Left lung (tissue), 10 donors: ENCODE results near the gene ECD. TPM values are rescaled to one million over a fixed set of nuclear protein-coding genes. Genes with fewer than 3 reads are reported as not detected.

Experiments
- ATAC-seq: fragments of 200-7000 bp; cut with Tn5 transposase; one replicate; pipeline ENCODE4 v1.9.1; 2020; ENCODE audit warnings: moderate library complexity
- DNase-seq, 4 donors: peaks; one replicate each; pipeline ENCODE4 v3.0.0-alpha.2; 2013 to 2020
- H3K27ac ChIP-seq, 2 donors: fragments of 200-600 bp; sonication (generic) in 1 of 2; one replicate each; pipeline versions ENCODE4 v1.5.0 to v1.8.0; 2020 to 2021
- H3K27me3 ChIP-seq, 2 donors: fragments of 200-600 bp; sonication (generic) in 1 of 2; one replicate each; pipeline versions ENCODE4 v1.5.0 to v1.8.0; 2020 to 2021
- H3K36me3 ChIP-seq, 2 donors: fragments of 200-600 bp; sonication (generic) in 1 of 2; one replicate each; pipeline versions ENCODE4 v1.5.0 to v1.8.0; 2020 to 2021
- H3K4me1 ChIP-seq, 2 donors: fragments of 200-600 bp; one replicate each; pipeline ENCODE4 v1.8.0; 2021
- H3K4me3 ChIP-seq, 2 donors: fragments of 200-600 bp; sonication (generic) in 1 of 2; one replicate each; pipeline versions ENCODE4 v1.5.0 to v1.8.0; 2020 to 2021; ENCODE audit warnings: mild to moderate bottlenecking in 1 of 2
- H3K9me3 ChIP-seq, 2 donors: fragments of 200-600 bp; sonication (generic) in 1 of 2; one replicate each; pipeline versions ENCODE4 v1.5.0 to v1.8.0; 2020 to 2021
- CTCF ChIP-seq, 2 donors: fragments of 200-600 bp; sonication (generic) in 1 of 2; IDR thresholded peaks; one replicate each; pipeline versions ENCODE4 v1.5.0 to v1.8.0; 2021; ENCODE audit warnings: antibody characterized with exemption in 2 of 2
- intact Hi-C, 2 donors: fragments of 100-400 bp; cut with DNase I; formaldehyde crosslinking; loops; one replicate each; pipeline versions ENCODE4 v1.11.2 to v1.14.2; 2022
- polyA plus RNA-seq, 6 donors: library from polyadenylated mRNA; unstranded; fragments of 120-200 nt; gene quantifications; one replicate each; pipeline ENCODE4 v1.2.1, GENCODE V29; 2013; ENCODE audit not compliant: insufficient read length in 6 of 6
- total RNA-seq, 2 donors: library from RNA; stranded (reverse); fragmentation: NEBNext Ultra II Directional; extraction: Animal tissue kit (Norgen Biotek cat#: 25700); gene quantifications; one replicate each; pipeline ENCODE4 v1.2.1, GENCODE V29; 2021
- donor health status: DM: no; HTN: yes; CAD: no.
- donor health status: DM: no; HTN: no; CAD: no.

The ECD gene
- total and polyA plus RNA-seq, 8 donors, result 22.6 to 42.7 (median 36.4) TPM

GRCh38 chr10:73209705-73210104, 41.9 kb upstream of the ECD start:
- intact Hi-C loops, result no loop called here
- H3K4me3 ChIP-seq, result no peak overlapping the region
- H3K9me3 ChIP-seq, result no peaks in the 10 kb centered on the region
- peaks cover 0 to 29% of the 10 kb centered on the region in 2 donors for H3K36me3 ChIP-seq
- H3K27me3 ChIP-seq, result no peaks in the 10 kb centered on the region
- DNase-seq, result no peak
- no peak for ATAC-seq
- TF ChIP-seq CTCF (IDR thresholded peaks at IDR 0.05), result no peak
- no peak overlapping the region for H3K27ac ChIP-seq
- H3K4me1 ChIP-seq, result no peaks in the 10 kb centered on the region

- ATAC-seq (no peak), DNase-seq (no peak)
- TF ChIP-seq CTCF (IDR thresholded peaks at IDR 0.05), result no peak
- Histone ChIP-seq H3K27me3 (no peaks in the 10 kb centered on the region), H3K9me3 (no peaks in the 10 kb centered on the region), H3K36me3 (peaks cover 0 to 29% of the 10 kb centered on the region in 2 donors), H3K4me3 (no peak overlapping the region), H3K27ac (no peak overlapping the region), H3K4me1 (no peaks in the 10 kb centered on the region)
- intact Hi-C loops, result no loop called here
These were observed 40.1 kb upstream of the ECD start for GRCh38 chr10:73207883-73208282.

- intact Hi-C loops, result no loop called here
- H3K9me3 ChIP-seq, result no peaks in the 10 kb centered on the region
- H3K27me3 ChIP-seq, result no peaks in the 10 kb centered on the region
- no peak for DNase-seq
- TF ChIP-seq CTCF (IDR thresholded peaks at IDR 0.05), result no peak
- no peak overlapping the region for H3K27ac ChIP-seq
- H3K4me1 ChIP-seq, result no peaks in the 10 kb centered on the region
- H3K36me3 ChIP-seq, result peaks cover 0 to 29% of the 10 kb centered on the region in 2 donors
- no peak overlapping the region for H3K4me3 ChIP-seq
- ATAC-seq, result no peak
These were observed 38.6 kb upstream of the ECD start for GRCh38 chr10:73206385-73206784.

GRCh38 chr10:73205890-73206289, 38.1 kb upstream of the ECD start:
- peaks cover 0 to 27% of the 10 kb centered on the region in 2 donors for H3K36me3 ChIP-seq
- H3K27ac ChIP-seq, result no peak overlapping the region
- no peaks in the 10 kb centered on the region for H3K4me1 ChIP-seq
- H3K27me3 ChIP-seq, result no peaks in the 10 kb centered on the region
- TF ChIP-seq CTCF (IDR thresholded peaks at IDR 0.05), result no peak
- no peak overlapping the region for H3K4me3 ChIP-seq
- intact Hi-C loops, result no loop called here
- DNase-seq, result no peak
- peak; percentile 43 for ATAC-seq
- no peaks in the 10 kb centered on the region for H3K9me3 ChIP-seq

GRCh38 chr10:73205081-73205480, 37.3 kb upstream of the ECD start:
- DNase-seq (no peak), ATAC-seq (no peak)
- H3K9me3 ChIP-seq, result no peaks in the 10 kb centered on the region
- no peak overlapping the region for H3K27ac ChIP-seq
- no peak overlapping the region for H3K4me3 ChIP-seq
- TF ChIP-seq CTCF (IDR thresholded peaks at IDR 0.05), result no peak
- H3K36me3 ChIP-seq, result peaks cover 0 to 20% of the 10 kb centered on the region in 2 donors
- intact Hi-C loops, result no loop called here
- H3K27me3 ChIP-seq, result no peaks in the 10 kb centered on the region
- no peaks in the 10 kb centered on the region for H3K4me1 ChIP-seq
